Measurements from ENCODE around the gene DHRSX. TPM values are rescaled to one million over a fixed set of nuclear protein-coding genes. Genes with fewer than 3 reads are reported as not detected.

The DHRSX gene
- total RNA-seq, 1 experiment from 2014 or later = 11.5 TPM

GRCh38 chrX:2185341-2186082 lies 315.3 kb downstream of the DHRSX start:
- Histone ChIP-seq H3K79me2 (ENCODE audit: low read length) (no peaks in the 10 kb centered on the region), H3K9me3 (ENCODE audit: low read length) (no peaks in the 10 kb centered on the region), H3K27ac (ENCODE audit: low read length) (no peak overlapping the region), H3K9me2 (replicated peaks; ENCODE audit: low read length) (no peaks in the 10 kb centered on the region), H3K36me3 (ENCODE audit: low read depth, low read length) (no peaks in the 10 kb centered on the region), H3F3A (ENCODE audit: low read length, unreplicated experiment) (no peaks in the 10 kb centered on the region), H3K9ac (ENCODE audit: low read length) (no peak overlapping the region), H3K4me3 (ENCODE audit: low read length) (no peak overlapping the region), H3K4me2 (ENCODE audit: low read length) (no peak overlapping the region), H2AFZ (ENCODE audit: low read length) (no peak overlapping the region), H4K20me1 (ENCODE audit: low read length) (no peaks in the 10 kb centered on the region), H3K27me3 (ENCODE audit: low read length) (no peaks in the 10 kb centered on the region), H3K4me1 (ENCODE audit: insufficient read depth, low read length) (no peaks in the 10 kb centered on the region)
- ChIA-PET CTCF (no interaction called here), POLR2A (ENCODE audit: unreplicated experiment) (no interaction called here)
- intact Hi-C loops (cut with micrococcal nuclease) = no loop called here
- no TSS peak for BruUV-seq (replicated peaks)
- ATAC-seq = no peak
- DNase-seq = no peak
- TF ChIP-seq EZH2 (IDR thresholded peaks at IDR 0.05; ENCODE audit: low read length, unreplicated experiment) (no peak), CTCF (conservative IDR thresholded peaks at IDR 0.05; ENCODE audit: low read depth, low read length) (no peak), EZH2phosphoT487 (IDR thresholded peaks at IDR 0.05; ENCODE audit: borderline replicate concordance, low read length) (no peak)

- Histone ChIP-seq H3K36me3 (ENCODE audit: low read depth, low read length) (no peaks in the 10 kb centered on the region), H3K79me2 (ENCODE audit: low read length) (no peaks in the 10 kb centered on the region), H3K4me2 (ENCODE audit: low read length) (no peak overlapping the region), H3K9me2 (replicated peaks; ENCODE audit: low read length) (no peaks in the 10 kb centered on the region), H3F3A (ENCODE audit: low read length, unreplicated experiment) (no peaks in the 10 kb centered on the region), H3K9ac (ENCODE audit: low read length) (no peak overlapping the region), H3K4me1 (ENCODE audit: insufficient read depth, low read length) (no peaks in the 10 kb centered on the region), H3K27me3 (ENCODE audit: low read length) (no peaks in the 10 kb centered on the region), H2AFZ (ENCODE audit: low read length) (no peak overlapping the region), H3K27ac (ENCODE audit: low read length) (no peak overlapping the region), H3K9me3 (ENCODE audit: low read length) (no peaks in the 10 kb centered on the region), H4K20me1 (ENCODE audit: low read length) (no peaks in the 10 kb centered on the region), H3K4me3 (ENCODE audit: low read length) (no peak overlapping the region)
- ATAC-seq (no peak), DNase-seq (no peak)
- BruUV-seq (replicated peaks) = no TSS peak
- ChIA-PET POLR2A (ENCODE audit: unreplicated experiment) (no interaction called here), CTCF (no interaction called here)
- TF ChIP-seq CTCF (conservative IDR thresholded peaks at IDR 0.05; ENCODE audit: low read depth, low read length) (no peak), EZH2phosphoT487 (IDR thresholded peaks at IDR 0.05; ENCODE audit: borderline replicate concordance, low read length) (no peak), EZH2 (IDR thresholded peaks at IDR 0.05; ENCODE audit: low read length, unreplicated experiment) (no peak)
- intact Hi-C loops (cut with micrococcal nuclease) = no loop called here
These were observed 316.7 kb downstream of the DHRSX start for GRCh38 chrX:2184089-2184488.

- Histone ChIP-seq H3K27me3 (ENCODE audit: low read length) (no peaks in the 10 kb centered on the region), H3K4me1 (ENCODE audit: insufficient read depth, low read length) (no peaks in the 10 kb centered on the region), H3F3A (ENCODE audit: low read length, unreplicated experiment) (no peaks in the 10 kb centered on the region), H3K79me2 (ENCODE audit: low read length) (no peaks in the 10 kb centered on the region), H3K4me3 (ENCODE audit: low read length) (no peak overlapping the region), H3K9me2 (replicated peaks; ENCODE audit: low read length) (no peaks in the 10 kb centered on the region), H2AFZ (ENCODE audit: low read length) (no peak overlapping the region), H3K27ac (ENCODE audit: low read length) (no peak overlapping the region), H3K9ac (ENCODE audit: low read length) (no peak overlapping the region), H3K4me2 (ENCODE audit: low read length) (no peak overlapping the region), H4K20me1 (ENCODE audit: low read length) (no peaks in the 10 kb centered on the region), H3K36me3 (ENCODE audit: low read depth, low read length) (no peaks in the 10 kb centered on the region), H3K9me3 (ENCODE audit: low read length) (no peaks in the 10 kb centered on the region)
- no peak for TF ChIP-seq CTCF (conservative IDR thresholded peaks at IDR 0.05; ENCODE audit: low read depth, low read length)
- TF ChIP-seq EZH2phosphoT487 (IDR thresholded peaks at IDR 0.05; ENCODE audit: borderline replicate concordance, low read length) = no peak
- TF ChIP-seq EZH2 (IDR thresholded peaks at IDR 0.05; ENCODE audit: low read length, unreplicated experiment) = no peak
- intact Hi-C loops (cut with micrococcal nuclease) = no loop called here
- ChIA-PET CTCF (no interaction called here), POLR2A (ENCODE audit: unreplicated experiment) (no interaction called here)
- no TSS peak for BruUV-seq (replicated peaks)
- DNase-seq (no peak), ATAC-seq (no peak)
These were observed 317.5 kb downstream of the DHRSX start for GRCh38 chrX:2183193-2183725.

Measured in PC-3 (cell line).